ENCODE results near the gene GJB6.

The GJB6 gene

DNA sequence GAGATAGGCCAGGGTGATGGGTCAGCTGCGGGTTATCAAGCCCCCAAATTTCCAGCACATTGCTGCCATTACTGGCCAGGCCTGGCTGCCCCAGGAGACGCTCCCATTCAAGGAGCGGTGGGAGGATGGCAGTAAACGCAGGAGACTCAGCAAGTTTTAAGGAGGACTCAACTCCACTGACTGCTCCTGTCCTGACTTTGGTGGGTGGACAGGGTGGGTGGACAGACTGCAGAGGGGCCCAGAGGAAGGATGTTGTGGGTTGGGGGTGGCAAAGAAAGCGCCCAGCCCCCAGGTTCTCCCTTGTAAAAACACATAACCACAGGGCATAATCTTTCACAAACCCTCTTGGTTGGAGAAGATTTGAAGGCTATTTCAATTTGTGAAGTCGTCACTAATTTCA, 4.4 kb downstream of the GJB6 start:
- no peak for DNase-seq (ENCODE audit: low read depth in 2 of 2)

DNA sequence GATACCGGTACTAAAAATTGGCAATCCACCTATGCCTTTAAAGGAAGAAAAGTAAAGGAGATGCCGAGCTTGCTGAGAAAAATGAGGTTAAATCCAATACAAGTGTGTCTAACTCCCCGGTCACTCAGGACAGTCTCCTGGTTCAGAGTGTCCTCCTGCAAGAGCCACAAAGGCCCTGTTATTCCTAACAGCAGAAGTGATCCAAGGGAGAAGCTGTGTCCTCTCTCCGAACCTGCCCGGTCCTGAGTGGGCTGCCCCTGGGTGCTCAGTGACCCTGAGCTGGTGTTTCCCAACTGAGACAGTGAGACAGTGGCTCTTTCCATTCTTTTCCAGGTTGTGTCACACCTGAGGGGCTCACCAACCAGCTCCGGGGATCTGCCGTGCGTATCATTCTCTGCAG, 4.8 kb downstream of the GJB6 start:
- DNase-seq (ENCODE audit: low read depth in 2 of 2) = no peak

DNA sequence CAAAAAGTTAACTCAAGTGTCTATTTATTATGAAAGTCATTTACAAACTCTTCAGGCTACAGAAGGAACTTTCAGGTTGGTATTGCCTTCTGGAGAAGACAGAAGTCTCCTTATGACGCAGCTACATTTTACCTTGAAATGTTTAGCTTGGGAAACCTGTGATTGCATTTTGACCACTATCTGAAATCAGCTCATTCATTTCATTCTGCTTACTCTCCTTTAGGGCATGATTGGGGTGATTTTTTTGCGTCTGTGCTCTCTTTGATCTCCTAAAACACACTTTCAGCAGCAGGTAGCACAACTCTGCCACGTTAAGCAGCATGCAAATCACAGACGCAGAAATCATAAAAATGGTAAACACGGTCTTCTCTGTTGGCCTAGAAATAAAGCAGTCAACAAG, 9.6 kb downstream of the GJB6 start:
- no peak for DNase-seq (ENCODE audit: low read depth in 2 of 2)

- DNase-seq (ENCODE audit: low read depth in 2 of 2) = no peak
Observed at GRCh38 chr13:20221772-20222171, 10.3 kb downstream of the GJB6 start.

- no peak for DNase-seq (ENCODE audit: low read depth in 2 of 2)
Observed at GRCh38 chr13:20219577-20219976, 12.5 kb downstream of the GJB6 start.

GRCh38 chr13:20217168-20217567, 15.0 kb downstream of the GJB6 start:
- DNase-seq (ENCODE audit: low read depth in 2 of 2) = no peak

- no peak for DNase-seq (ENCODE audit: low read depth in 2 of 2)
Observed at GRCh38 chr13:20209948-20210347, 22.2 kb downstream of the GJB6 start.

- DNase-seq (ENCODE audit: low read depth in 2 of 2) = no peak
Observed at GRCh38 chr13:20206698-20207235, 25.4 kb downstream of the GJB6 start.

DNA sequence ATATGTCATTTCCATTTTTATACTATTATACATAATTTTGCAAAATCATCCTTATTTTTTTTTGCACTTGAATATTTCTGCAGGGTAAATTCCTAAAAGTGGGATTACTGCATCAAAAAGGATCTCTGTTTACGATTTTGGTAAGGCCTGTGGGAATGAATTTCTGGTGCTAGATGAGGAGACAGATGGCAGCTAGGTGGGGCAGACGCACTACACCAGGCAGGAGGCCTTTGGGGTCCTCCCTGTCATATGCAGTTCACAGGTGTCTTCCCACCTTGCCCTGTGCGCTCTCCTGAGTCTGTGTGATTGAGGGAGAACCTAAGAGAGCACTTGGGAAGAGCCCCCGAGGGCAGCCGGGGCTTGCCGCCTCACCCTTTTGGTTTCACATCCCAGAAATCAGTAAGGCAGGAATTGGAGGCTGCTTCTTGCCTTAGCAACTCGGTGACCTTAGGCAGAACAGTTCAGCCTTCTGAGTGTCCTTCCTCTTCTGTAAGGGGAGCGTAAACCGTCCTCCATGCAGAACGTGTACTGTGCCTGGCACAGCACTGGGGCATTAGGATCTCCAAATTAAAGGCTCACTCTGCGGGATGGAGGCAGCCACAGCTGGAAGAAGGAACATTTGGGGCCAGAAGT, 25.9 kb downstream of the GJB6 start:
- no peak for DNase-seq (ENCODE audit: low read depth in 2 of 2)

GRCh38 chr13:20198781-20199180, 33.3 kb downstream of the GJB6 start:
- DNase-seq (ENCODE audit: low read depth in 2 of 2) = no peak

GRCh38 chr13:20197361-20197834, 34.7 kb downstream of the GJB6 start:
- no peak for DNase-seq (ENCODE audit: low read depth in 2 of 2)

GRCh38 chr13:20195801-20196200, 36.3 kb downstream of the GJB6 start:
- no peak for DNase-seq (ENCODE audit: low read depth in 2 of 2)

DNA sequence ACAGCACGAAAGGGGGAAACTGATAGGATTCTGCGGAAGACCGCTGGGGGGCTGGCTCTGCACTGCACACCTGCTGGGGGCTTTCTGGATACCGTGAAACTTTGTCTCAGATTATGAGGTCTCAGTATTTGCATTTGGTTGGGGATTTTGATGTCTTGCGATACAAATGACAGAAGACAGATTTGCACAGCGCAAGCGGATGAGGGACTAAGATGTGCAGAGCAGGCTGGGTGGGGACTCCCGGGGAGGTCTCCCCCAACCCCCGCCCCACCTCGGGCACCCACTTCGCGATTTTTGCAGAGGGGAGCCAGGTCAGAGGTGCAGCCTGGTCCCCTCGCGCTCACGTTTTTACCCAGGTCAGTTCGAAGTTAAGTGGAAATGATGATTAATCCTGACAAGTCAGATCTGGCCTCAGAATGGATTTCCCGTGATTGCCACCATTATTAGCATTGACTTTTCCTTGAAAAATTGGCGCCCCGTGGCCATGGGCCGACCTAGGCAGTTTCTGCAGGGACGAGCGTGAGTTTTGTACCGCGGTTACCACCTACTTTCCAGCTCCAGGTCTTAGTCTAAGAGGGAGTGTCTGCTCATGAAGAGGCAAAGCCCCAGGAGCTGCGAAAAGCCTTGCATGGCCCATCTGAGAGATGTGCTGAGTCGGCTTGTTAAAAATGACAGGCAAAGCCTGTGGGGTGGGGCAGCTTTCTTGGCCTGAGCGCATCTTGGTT, 38.0 kb downstream of the GJB6 start:
- no peak for DNase-seq (ENCODE audit: low read depth in 2 of 2)

GRCh38 chr13:20193162-20193906, 38.8 kb downstream of the GJB6 start:
- DNase-seq (ENCODE audit: low read depth in 2 of 2) = no peak

DNA sequence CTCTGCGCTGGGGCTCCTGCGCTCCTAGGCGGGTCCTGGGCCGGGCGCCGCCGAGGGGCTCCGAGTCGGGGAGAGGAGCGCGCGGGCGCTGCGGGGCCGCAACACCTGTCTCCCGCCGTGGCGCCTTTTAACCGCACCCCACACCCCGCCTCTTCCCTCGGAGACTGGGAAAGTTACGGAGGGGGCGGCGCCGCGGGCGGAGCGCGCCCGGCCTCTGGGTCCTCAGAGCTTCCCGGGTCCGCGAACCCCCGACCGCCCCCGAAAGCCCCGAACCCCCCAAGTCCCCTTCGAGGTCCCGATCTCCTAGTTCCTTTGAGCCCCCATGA, 39.3 kb downstream of the GJB6 start, which contains the start of gene GJB2:
GJB2 (minus strand) TSS at position 103 of the 326 bp plus-strand sequence. CDS start 3,357 bp downstream, outside the sequence.
- no peak for DNase-seq (ENCODE audit: low read depth in 2 of 2)

DNA sequence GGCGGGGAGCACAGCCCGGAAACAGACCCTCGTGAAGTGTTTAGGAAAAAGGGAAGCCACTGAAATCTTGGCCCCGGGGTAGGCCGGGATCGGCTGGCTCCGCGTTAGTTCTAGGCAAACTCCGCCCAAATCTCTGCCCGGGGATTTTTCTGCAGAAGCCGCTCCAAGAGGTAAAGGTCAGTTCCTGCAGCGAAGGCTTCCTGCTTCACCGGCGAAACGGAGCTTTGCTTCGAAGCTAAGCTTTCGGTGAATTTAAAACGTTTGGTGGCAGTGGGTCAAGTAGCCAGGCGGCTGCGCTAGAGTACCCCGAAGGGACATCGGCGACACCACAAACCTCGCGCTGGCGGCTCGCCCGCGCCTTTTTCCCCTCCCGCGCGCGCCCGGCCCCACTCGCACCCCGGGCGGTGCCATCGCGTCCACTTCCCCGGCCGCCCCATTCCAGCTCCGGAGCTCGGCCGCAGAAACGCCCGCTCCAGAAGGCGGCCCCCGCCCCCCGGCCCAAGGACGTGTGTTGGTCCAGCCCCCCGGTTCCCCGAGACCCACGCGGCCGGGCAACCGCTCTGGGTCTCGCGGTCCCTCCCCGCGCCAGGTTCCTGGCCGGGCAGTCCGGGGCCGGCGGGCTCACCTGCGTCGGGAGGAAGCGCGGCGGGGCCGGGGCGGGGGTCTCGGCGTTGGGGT, 39.8 kb downstream of the GJB6 start:
- no peak for DNase-seq (ENCODE audit: low read depth in 2 of 2)

GRCh38 chr13:20191311-20192157, 40.6 kb downstream of the GJB6 start:
- no peak for DNase-seq (ENCODE audit: low read depth in 2 of 2)

GRCh38 chr13:20190481-20191310, 41.4 kb downstream of the GJB6 start:
- no peak for DNase-seq (ENCODE audit: low read depth in 2 of 2)

GRCh38 chr13:20190076-20190475, 42.0 kb downstream of the GJB6 start:
- no peak for DNase-seq (ENCODE audit: low read depth in 2 of 2)

All from activated CD4-positive, alpha-beta T cell treated with anti-CD3 and anti-CD28 coated beads for 24 hours (primary cell).